DMS153 treated with DMSO at 0.1 percent for 48 hours (cell line): ENCODE measurements around the gene GJA10.
A peak's percentile ranks its signal among the peaks of the same experiment; 100 is the strongest.

Source experiments
- DNase-seq: peaks from one replicate; lab custom pipeline; 2025; ENCODE audit not compliant: unreplicated experiment; lab: John Stamatoyannopoulos, UW

Gene GJA10

DNA sequence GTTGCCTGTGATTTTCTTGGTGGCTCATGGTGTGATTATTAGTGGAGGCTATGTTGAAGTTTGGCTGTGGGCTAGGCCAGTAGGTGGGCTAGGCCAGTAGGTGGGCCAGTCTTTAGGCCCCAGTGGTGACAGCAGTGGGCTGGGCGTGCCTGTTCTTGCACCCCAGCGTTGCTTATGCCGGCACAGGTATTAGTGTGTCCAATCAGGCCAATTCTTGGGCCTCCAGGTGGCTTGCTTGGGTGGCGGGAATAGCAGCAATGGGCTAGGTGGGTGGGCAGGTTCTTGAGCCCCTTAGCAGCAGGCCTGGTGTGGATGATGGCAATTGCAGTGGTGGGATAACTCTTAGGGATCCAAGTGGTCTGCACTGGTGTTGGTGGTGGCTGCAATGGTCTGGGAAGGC, 22.9 kb downstream of the GJA10 start:
- DNase-seq = no peak

DNA sequence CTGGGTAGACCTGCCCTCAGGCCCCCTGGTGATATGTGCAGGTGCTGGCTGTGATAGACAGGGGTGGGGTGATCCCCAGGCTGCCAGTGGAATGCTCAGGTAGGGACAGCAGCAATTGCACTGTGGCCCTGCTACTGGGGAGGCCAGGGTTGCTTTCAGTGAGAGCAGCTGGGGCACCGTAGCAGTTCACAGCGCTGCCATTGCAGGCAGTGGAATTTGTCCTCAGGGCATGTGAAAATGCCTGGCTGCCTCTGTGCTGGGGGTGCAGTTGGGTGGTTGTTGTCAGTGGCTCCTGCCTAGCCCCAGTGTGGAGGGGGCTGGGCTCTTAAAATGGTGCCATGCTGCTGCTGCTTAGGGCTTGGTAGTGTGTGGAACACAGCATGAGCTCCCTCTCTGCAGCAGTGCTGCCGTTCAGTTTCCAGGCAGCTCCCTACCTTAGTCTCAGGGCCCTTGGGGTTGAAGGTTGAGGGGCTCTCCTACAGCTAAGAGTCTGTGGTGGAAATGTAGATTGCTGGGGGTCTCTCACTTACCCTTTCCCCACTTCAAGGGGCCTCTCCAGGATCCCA, 23.6 kb downstream of the GJA10 start:
- DNase-seq = no peak

- no peak for DNase-seq
Observed at GRCh38 chr6:89921197-89921596, 26.9 kb downstream of the GJA10 start.

DNA sequence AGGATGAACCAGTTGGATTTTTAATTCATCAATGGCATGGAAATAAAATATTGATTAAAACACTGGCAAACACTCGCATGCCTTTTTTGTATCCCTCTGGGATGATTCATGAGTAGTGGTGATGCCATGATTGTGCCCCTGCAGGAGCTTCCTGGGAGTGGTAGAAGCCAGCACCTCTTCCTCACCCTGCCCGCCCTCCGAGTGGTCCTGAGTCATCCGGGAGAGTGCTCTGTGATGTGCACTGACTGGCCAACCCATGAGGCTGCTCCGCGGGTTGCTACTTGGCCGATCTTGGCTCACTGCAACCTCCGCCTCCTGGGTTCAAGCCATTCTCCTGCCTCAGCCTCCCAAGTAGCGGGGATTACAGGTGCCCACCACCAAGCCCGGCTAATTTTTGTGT, 27.4 kb downstream of the GJA10 start:
- DNase-seq = no peak

GRCh38 chr6:89924231-89924630, 30.0 kb downstream of the GJA10 start:
- DNase-seq = no peak

- no peak for DNase-seq
Observed at GRCh38 chr6:89925826-89926225, 31.6 kb downstream of the GJA10 start.

DNA sequence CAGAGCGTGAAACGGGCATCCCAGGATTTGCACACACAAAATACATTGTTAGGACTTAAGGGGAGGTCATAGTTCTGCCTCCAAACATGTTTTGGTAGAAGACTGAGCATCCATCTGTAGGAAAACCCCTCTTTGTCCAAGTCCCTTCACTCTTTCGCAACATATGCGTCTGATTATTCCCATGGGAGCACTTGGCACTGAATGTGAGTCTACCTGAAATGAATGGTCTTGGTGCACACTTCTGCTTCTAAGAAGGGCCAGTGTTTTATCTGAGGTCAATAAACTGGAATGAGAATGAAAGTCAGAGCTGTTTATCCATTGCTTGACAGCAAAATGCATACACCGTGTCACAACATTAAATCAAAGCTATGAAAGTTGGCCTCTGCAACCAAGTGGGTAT, 33.0 kb downstream of the GJA10 start:
- DNase-seq = no peak

DNA sequence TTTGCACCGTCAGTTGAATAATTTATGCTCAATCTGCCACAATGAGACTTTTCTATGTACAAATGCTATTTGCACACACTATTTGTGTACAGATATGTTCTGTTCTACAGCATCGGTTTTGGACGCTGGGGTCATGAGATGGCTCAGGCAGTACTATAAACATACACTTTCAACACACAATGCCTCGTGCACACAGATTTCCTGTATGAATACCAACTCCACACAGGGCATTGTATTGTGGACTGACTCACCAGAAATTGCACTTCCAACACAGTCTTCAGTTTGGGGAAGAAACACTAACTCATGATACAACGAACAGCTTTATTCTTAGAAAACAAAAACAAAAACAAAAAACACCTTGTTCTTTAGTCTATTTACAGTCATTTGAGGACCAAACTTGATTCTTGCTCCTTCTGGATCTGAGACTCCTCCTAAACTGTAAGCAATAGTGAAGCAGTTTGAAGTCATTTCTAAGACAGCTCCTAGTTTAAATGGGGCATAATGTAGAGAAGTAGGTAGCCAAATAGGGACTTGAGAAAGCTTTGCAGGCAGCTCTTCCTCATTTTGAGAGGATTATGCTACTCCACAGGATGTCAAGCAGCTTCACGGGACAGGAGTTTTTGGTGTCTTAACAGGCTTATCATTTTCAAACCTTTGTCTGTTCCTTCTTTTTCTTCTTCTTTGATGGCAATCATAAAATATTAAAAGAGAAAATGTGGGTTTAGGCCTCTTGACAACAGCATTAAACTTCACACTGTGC, 33.7 kb downstream of the GJA10 start:
- no peak for DNase-seq

- DNase-seq = no peak
Observed at GRCh38 chr6:89928604-89929003, 34.3 kb downstream of the GJA10 start.

DNA sequence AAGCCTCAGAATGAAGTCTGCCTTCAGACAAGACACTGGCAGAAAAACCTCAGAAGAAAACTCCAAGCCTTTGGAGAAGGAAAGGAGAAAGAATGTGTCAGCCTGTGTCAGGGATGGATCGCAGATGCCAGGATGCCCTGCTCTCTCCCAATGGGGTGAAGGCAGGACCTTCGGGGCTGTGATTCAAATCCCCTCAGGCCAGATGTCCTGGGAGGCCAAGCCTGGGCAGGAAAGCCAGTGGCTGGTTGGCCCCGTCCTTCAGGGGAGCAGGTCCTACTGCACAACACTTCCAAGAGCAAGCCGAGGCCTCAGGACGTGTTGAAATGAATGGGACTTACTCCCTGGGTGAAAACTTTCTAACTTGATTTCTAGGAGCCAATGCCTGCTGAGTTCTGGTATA, 36.5 kb downstream of the GJA10 start:
- DNase-seq = no peak

DNA sequence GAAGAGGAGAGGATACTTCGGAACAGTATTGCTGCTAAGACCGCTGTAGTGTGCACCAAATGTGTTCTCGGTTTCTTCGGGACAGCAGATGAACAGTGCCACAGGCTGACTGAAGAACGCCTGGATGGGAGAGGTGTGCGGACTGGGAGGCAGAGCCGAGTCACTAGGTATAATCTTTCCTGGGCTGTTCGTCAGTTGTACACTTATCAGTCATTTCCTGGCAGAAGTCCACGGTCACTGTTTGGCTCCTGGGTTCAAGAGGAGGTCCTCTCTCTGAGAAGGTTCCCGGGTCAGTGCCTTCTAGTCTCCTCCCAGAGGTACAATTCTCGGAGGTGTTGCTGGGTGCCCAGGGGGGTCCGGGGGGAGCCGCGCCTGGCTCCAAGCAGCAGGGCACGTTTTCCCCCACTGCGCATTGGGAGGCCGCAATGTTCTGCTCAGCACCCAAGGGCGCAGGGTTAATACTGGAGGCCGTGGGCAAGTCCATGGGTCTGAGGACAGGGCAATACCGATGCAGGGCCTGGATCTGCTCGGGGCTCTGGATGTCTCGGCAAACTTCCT, 38.1 kb downstream of the GJA10 start:
- no peak for DNase-seq

- no peak for DNase-seq
Observed at GRCh38 chr6:89934685-89935366, 40.6 kb downstream of the GJA10 start.

- DNase-seq = no peak
Observed at GRCh38 chr6:89936177-89936576, 41.9 kb downstream of the GJA10 start.

DNA sequence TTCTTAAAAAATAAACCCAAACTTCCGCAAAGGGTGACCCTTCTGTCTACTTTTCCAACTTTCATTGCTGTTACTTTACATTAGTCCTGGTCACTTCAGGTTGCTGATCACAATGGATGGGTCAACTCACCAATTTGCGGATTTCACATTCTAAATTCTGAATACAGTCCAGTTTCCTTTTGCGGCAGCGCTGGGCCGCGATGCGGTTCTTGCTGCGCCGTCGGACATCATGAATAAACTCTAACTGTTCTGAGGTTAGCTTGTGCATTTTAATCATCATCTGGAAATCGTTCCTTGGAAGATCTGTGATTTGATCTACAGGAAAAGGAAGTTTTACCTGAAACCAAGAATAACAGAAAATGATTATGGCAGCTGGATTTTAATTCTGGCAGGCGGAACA, 43.7 kb downstream of the GJA10 start:
- DNase-seq = no peak

DNA sequence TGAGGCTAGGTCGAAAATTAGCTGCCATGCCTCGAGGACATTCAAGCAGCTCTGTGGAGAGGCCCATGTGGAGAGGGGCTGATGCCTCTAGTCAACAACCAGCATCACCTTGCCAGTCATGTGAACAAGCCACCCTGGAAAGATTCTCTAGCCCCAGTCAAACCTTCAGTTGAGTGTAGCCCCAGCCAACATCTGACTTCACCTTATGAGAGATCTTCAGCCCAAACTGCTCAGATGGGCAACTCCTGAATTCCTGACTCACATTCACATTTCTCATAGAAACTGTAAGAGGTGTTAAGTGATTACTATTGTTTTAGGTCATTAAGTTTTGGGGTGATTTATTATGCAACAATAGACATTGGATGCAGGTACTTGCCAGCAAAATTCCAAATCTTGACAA, 44.9 kb downstream of the GJA10 start:
- DNase-seq = no peak

GRCh38 chr6:89940225-89941027, 46.2 kb downstream of the GJA10 start:
- peak; percentile 89 for DNase-seq

DNA sequence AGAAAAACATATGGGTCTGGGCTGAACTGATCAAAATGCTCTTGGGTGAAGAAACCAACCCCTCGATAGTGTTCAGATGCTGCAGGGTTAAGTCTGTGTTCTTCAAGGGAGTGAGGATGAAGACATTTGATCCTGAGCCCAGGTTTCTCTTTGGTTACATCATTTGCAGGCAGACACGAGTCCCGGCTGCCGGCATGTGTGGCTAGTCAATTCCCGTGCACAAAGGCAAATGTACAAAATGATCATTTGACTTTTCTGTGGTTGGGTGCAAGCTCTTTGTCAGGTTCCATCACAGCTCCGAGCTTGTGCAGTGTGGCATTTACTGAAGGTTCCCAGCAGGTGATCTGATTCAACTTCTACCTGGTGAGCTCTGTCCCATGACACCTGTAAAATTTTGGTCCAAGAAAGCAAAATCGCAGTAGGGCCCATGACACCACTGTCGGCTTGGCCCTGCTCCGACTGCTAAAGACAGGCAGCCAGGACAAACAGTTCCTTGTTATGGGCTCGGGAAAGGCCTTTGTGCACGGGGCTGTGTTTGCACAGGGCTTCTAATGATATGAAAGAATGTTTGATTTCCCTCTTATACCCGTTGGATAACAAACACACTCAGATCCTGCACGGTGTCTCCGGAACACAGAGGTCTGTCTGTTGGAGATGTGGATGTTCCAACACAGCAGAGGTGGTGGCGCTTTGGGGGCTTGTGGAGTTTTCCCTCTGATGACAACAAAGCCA, 46.9 kb downstream of the GJA10 start:
- peak; percentile 94 for DNase-seq

GRCh38 chr6:89941763-89942497, 47.7 kb downstream of the GJA10 start:
- no peak for DNase-seq

DNA sequence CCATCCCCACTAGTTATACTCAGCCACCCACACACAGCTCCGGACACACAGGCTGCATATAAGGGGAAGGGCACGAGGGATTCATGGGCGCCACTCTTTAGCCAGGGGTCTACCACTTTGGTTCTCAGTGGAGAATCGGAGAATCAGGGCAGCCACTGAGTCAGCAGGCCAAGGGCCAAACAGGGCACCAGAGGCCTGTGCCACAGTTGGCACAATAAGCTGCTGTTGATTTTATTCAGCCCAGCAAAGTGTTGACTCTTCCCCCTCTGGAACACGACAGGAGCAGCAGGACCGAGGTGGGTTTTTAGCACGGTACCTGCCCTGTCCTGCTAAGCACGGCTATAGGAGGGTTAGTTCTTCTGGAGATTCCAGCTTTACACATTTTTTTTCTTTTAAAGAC, 48.3 kb downstream of the GJA10 start:
- no peak for DNase-seq

- DNase-seq = no peak
Observed at GRCh38 chr6:89944181-89944755, 50.0 kb downstream of the GJA10 start.
